PC-9 (cell line): Measurements from ENCODE around the gene PRDM10. TPM values are rescaled to one million over a fixed set of nuclear protein-coding genes. Genes with fewer than 3 reads are reported as not detected.

ENCODE experiments used
- BruUV-seq: library from RNA; stranded (reverse); fragments of 400-500 nt; replicated peaks from 2 replicates; lab custom pipeline; 2021; lab: Mats Ljungman, UMichigan
- CTCF ChIA-PET: fragments of 300-600 bp; sonication (Branson Sonifier 250); formaldehyde crosslinking; loops from one replicate; lab custom pipeline; 2022; ENCODE audit warnings: antibody characterized with exemption; lab: Charles Lee
- POLR2A ChIA-PET: fragments of 300-600 bp; sonication (Branson Sonifier 250); formaldehyde crosslinking; loops from one replicate; lab custom pipeline; 2022; ENCODE audit warnings: antibody characterized with exemption; ENCODE audit not compliant: unreplicated experiment; lab: Charles Lee
- DNase-seq, 2 experiments: peaks; one replicate each; pipeline versions ENCODE4 v3.0.0 to v3.0.0-alpha.2; 2015 to 2022; ENCODE audit warnings: mixed read lengths in 1 of 2
- H2AFZ ChIP-seq: fragments of 200-600 bp; sonication (generic); 2 replicates; pipeline ENCODE4 v1.8.1; 2017; ENCODE audit warnings: antibody characterized with exemption
- H3F3A ChIP-seq: fragments of 200-600 bp; sonication (generic); 2 replicates; pipeline ENCODE4 v1.8.1; 2017; ENCODE audit warnings: antibody characterized with exemption, mild to moderate bottlenecking, low read depth; ENCODE audit not compliant: insufficient read depth
- H3K27ac ChIP-seq: fragments of 200-600 bp; sonication (generic); 2 replicates; pipeline ENCODE4 v1.6.1; 2016; ENCODE audit warnings: mixed run types
- H3K27me3 ChIP-seq: fragments of 200-600 bp; sonication (generic); 2 replicates; pipeline ENCODE4 v1.6.1; 2016; ENCODE audit warnings: low read depth, mixed run types; ENCODE audit not compliant: insufficient read depth
- H3K36me3 ChIP-seq: fragments of 200-600 bp; sonication (generic); 2 replicates; pipeline ENCODE4 v1.6.1; 2016; ENCODE audit warnings: low read depth, mixed run types
- H3K4me1 ChIP-seq: fragments of 200-600 bp; sonication (generic); replicated peaks from 2 replicates; pipeline ENCODE4 v1.6.1; 2016; ENCODE audit warnings: mixed run types; ENCODE audit not compliant: insufficient read depth
- H3K4me2 ChIP-seq: fragments of 200-600 bp; sonication (generic); 2 replicates; pipeline ENCODE4 v1.6.1; 2017; ENCODE audit warnings: mixed run types
- H3K4me3 ChIP-seq: fragments of 200-600 bp; sonication (generic); 2 replicates; pipeline ENCODE4 v1.6.1; 2016; ENCODE audit warnings: mixed run types
- H3K79me2 ChIP-seq: fragments of 200-600 bp; sonication (generic); 2 replicates; pipeline ENCODE4 v1.6.1; 2017; ENCODE audit warnings: low read depth, mixed run types
- H3K9me2 ChIP-seq: fragments of 200-600 bp; sonication (generic); 2 replicates; pipeline ENCODE4 v1.8.1; 2017; ENCODE audit warnings: mild to moderate bottlenecking; ENCODE audit not compliant: insufficient read depth
- H3K9me3 ChIP-seq: fragments of 200-600 bp; sonication (generic); 2 replicates; pipeline ENCODE4 v1.8.1; 2016; ENCODE audit warnings: low read depth; ENCODE audit not compliant: insufficient read depth
- H4K20me1 ChIP-seq: fragments of 200-600 bp; sonication (generic); 2 replicates; pipeline ENCODE4 v1.8.1; 2017; ENCODE audit not compliant: insufficient read depth
- CTCF ChIP-seq: fragments of 200-600 bp; sonication (generic); conservative IDR thresholded peaks from 2 replicates; pipeline ENCODE4 v1.6.1; 2017; ENCODE audit warnings: mixed run types, antibody characterized with exemption, mild to moderate bottlenecking, moderate library complexity
- EZH2 ChIP-seq: fragments of 200-600 bp; sonication (generic); IDR thresholded peaks from 2 replicates; pipeline ENCODE4 v1.8.0; 2017; ENCODE audit warnings: antibody characterized with exemption, low read depth
- intact Hi-C: fragments of 100-400 bp; cut with micrococcal nuclease; formaldehyde crosslinking; loops from one replicate; pipeline ENCODE4 v1.10.0; 2022; ENCODE audit not compliant: unreplicated experiment
- total RNA-seq: library from RNA; stranded (reverse); gene quantifications from 2 replicates; pipeline ENCODE4 v1.2.3, GENCODE V29; 2021

The PRDM10 gene
- total RNA-seq, 1 experiment from 2014 or later = 14.6 TPM

- Histone ChIP-seq H4K20me1 (no peaks in the 10 kb centered on the region), H3K36me3 (no peaks in the 10 kb centered on the region), H3K9me2 (no peaks in the 10 kb centered on the region), H3K79me2 (peaks cover 38% of the 10 kb centered on the region), H3K4me1 (peaks cover 30% of the 10 kb centered on the region), H3K4me2 (peak overlapping the region; percentile 87), H3F3A (peaks cover 43% of the 10 kb centered on the region), H2AFZ (peak overlapping the region; percentile 84), H3K27ac (peak overlapping the region; percentile 99), H3K27me3 (no peaks in the 10 kb centered on the region), H3K9me3 (no peaks in the 10 kb centered on the region), H3K4me3 (peak overlapping the region; percentile 75)
- POLR2A ChIA-PET = interaction anchor here (0.6 to 1.1 kb wide), 6 partner anchors 66 to 167 kb away, joined by 3 to 5 read pairs (median 4); no protein-coding TSS in a partner anchor
- TF ChIP-seq EZH2 (no peak), CTCF (no peak)
- no TSS peak for BruUV-seq
- DNase-seq = no peak
- CTCF ChIA-PET = interaction anchor here (0.7 to 1.1 kb wide), 2 partner anchors 143 to 155 kb away, joined by 3 to 5 read pairs; no protein-coding TSS in a partner anchor
- intact Hi-C loops = loop anchor here (1.0 to 2.0 kb wide), 4 partner anchors 66 to 143 kb away; partner anchors contain the start of gene APLP2
Measured at GRCh38 chr11:130003717-130004001, 1.0 kb upstream of the PRDM10 start.

GRCh38 chr11:130002846-130003716 is 446 bp upstream of the PRDM10 start:
- Histone ChIP-seq H3K9me2 (no peaks in the 10 kb centered on the region), H3K27me3 (no peaks in the 10 kb centered on the region), H3K9me3 (no peaks in the 10 kb centered on the region), H3K4me2 (peak overlapping the region; percentile 87), H3K36me3 (no peaks in the 10 kb centered on the region), H3K79me2 (peaks cover 44% of the 10 kb centered on the region), H4K20me1 (no peaks in the 10 kb centered on the region), H3K27ac (peak overlapping the region; percentile 99), H3F3A (peaks cover 43% of the 10 kb centered on the region), H2AFZ (peak overlapping the region; percentile 84), H3K4me1 (peaks cover 30% of the 10 kb centered on the region), H3K4me3 (peak overlapping the region; percentile 75)
- POLR2A ChIA-PET = interaction anchor here (0.6 to 1.1 kb wide), 12 partner anchors 9 to 979 kb away, joined by 3 to 50 read pairs (median 4); no protein-coding TSS in a partner anchor
- TF ChIP-seq CTCF (no peak), EZH2 (no peak)
- CTCF ChIA-PET = interaction anchor here (0.6 to 1.1 kb wide), 3 partner anchors 64 to 156 kb away, joined by 3 to 5 read pairs (median 5); no protein-coding TSS in a partner anchor
- BruUV-seq = TSS peak; percentile 25
- DNase-seq = peak; percentile 89 to 97
- intact Hi-C loops = loop anchor here (1.0 to 2.0 kb wide), 4 partner anchors 66 to 143 kb away; partner anchors contain the start of gene APLP2

GRCh38 chr11:130001461-130002351 is 929 bp downstream of the PRDM10 start:
- DNase-seq = peak; percentile 26 to 39
- Histone ChIP-seq H2AFZ (peak overlapping the region; percentile 84), H3K36me3 (0 out of 2 replicates have a peak, but pooled peaks cover 8% of the 10 kb centered on the region), H3F3A (peaks cover 43% of the 10 kb centered on the region), H3K4me1 (peaks cover 30% of the 10 kb centered on the region), H3K4me2 (peak overlapping the region; percentile 94), H3K9me3 (no peaks in the 10 kb centered on the region), H3K4me3 (peak overlapping the region; percentile 75), H3K79me2 (peaks cover 57% of the 10 kb centered on the region), H3K27ac (peak overlapping the region; percentile 99), H3K9me2 (no peaks in the 10 kb centered on the region), H4K20me1 (no peaks in the 10 kb centered on the region), H3K27me3 (no peaks in the 10 kb centered on the region)
- no peak for TF ChIP-seq EZH2
- TF ChIP-seq CTCF = no peak
- POLR2A ChIA-PET = interaction anchor here (0.6 to 1.1 kb wide), 4 partner anchors 22 to 145 kb away, joined by 3 to 50 read pairs (median 4); no protein-coding TSS in a partner anchor
- intact Hi-C loops = loop anchor here (2.0 kb wide), 1 partner anchor 79 kb away; no protein-coding TSS in a partner anchor
- CTCF ChIA-PET = interaction anchor here (0.6 kb wide), 2 partner anchors 70 to 212 kb away, joined by 4 to 5 read pairs; no protein-coding TSS in a partner anchor
- no TSS peak for BruUV-seq
